HepG2 (cell line): ENCODE measurements around the gene GNAL. TPM values are rescaled to one million over a fixed set of nuclear protein-coding genes. Genes with fewer than 3 reads are reported as not detected.
A peak's percentile ranks its signal among the peaks of the same experiment; 100 is the strongest.

ENCODE experiments used
- ASH2L ChIP-seq: fragments of 300-600, 200-600 bp; sonication (generic); IDR thresholded peaks from 2 replicates; pipeline ENCODE4 v1.7.0; 2017; ENCODE audit warnings: low read depth, mild to moderate bottlenecking, moderate library complexity, mixed read lengths, low read length; ENCODE audit not compliant: insufficient read length
- GABPB1 ChIP-seq: IDR thresholded peaks from 2 replicates; pipeline ENCODE4 v1.6.1; 2016; ENCODE audit warnings: mild to moderate bottlenecking, missing genetic modification reagents, moderate library complexity, missing compliant biosample characterization
- GATAD2A ChIP-seq: IDR thresholded peaks from 2 replicates; pipeline ENCODE4 v1.6.1; 2016
- HNF4A ChIP-seq: sonication (generic); formaldehyde crosslinking; IDR thresholded peaks from 2 replicates; pipeline ENCODE4 v1.4.0; 2020; ENCODE audit warnings: missing genetic modification reagents
- KAT8 ChIP-seq: IDR thresholded peaks from 2 replicates; pipeline ENCODE4 v1.6.1; 2016; ENCODE audit warnings: missing genetic modification reagents, missing compliant biosample characterization
- NONO ChIP-seq, 2 experiments: fragments of 450-650 bp in 1 of 2; sonication (generic) in 1 of 2; formaldehyde crosslinking in 1 of 2; IDR thresholded peaks in 1 of 2; conservative IDR thresholded peaks in 1 of 2; 2 replicates each; pipeline versions ENCODE4 v1.6.1 to v1.8.0; 2017 to 2022; ENCODE audit warnings: mild to moderate bottlenecking in 1 of 2, missing genetic modification reagents in 1 of 2, moderate library complexity in 1 of 2
- SP5 ChIP-seq: IDR thresholded peaks from 2 replicates; pipeline ENCODE4 v1.6.1; 2016; ENCODE audit warnings: low read depth, borderline replicate concordance
- THAP11 ChIP-seq: IDR thresholded peaks from 2 replicates; pipeline ENCODE4 v1.6.1; 2016; ENCODE audit warnings: missing biosample characterization, missing genetic modification reagents
- ZBTB38 ChIP-seq: sonication (generic); formaldehyde crosslinking; IDR thresholded peaks from 2 replicates; pipeline ENCODE4 v1.5.1; 2020; ENCODE audit warnings: mild to moderate bottlenecking, missing genetic modification reagents
- ZBTB43 ChIP-seq: sonication (generic); formaldehyde crosslinking; conservative IDR thresholded peaks from 2 replicates; pipeline ENCODE4 v1.4.0; 2020; ENCODE audit warnings: missing genetic modification reagents
- polyA plus RNA-seq, 8 experiments: library from polyadenylated mRNA; depleted of rRNA in 3 of 8; stranded (reverse) in 7 of 8; unstranded in 1 of 8; fragments of >200 nt; fragmentation: Illumina TruSeq in 4 of 8; extraction: Trizol in 4 of 8; gene quantifications; 2 replicates each; pipeline versions ENCODE4 v1.2.1 to v1.2.3, GENCODE V29; 2011 to 2016; ENCODE audit warnings: low read depth in 4 of 8, missing spikeins in 1 of 8, mixed read lengths in 1 of 8; ENCODE audit not compliant: insufficient read depth in 1 of 8
- total RNA-seq, 5 experiments: library from RNA; depleted of rRNA; stranded (reverse); fragments of >200 nt; fragmentation: Illumina TruSeq; extraction: Trizol; gene quantifications; 2 replicates each; pipeline ENCODE4 v1.2.3, GENCODE V29; 2016; ENCODE audit warnings: low read depth in 1 of 5
- TF ChIP-seq, protein P1 (sequence below): sonication (generic); formaldehyde crosslinking; IDR thresholded peaks from 2 replicates; pipeline ENCODE4 v1.5.1; 2020; ENCODE audit warnings: mild to moderate bottlenecking, missing genetic modification reagents, moderate library complexity

GNAL gene
- total and polyA plus RNA-seq, 2 of the 13 experiments (the other 11 are each of a cell fraction or from before 2014, with no cell fraction given): 0.87 to 1.4 TPM

- TF ChIP-seq THAP11 (peak; percentile 14; the same call in 1 of the 2 replicates), GABPB1 (CRISPR knock-in tag) (peak; percentile 24; the same call in 1 of the 2 replicates), NONO (IDR thresholded peaks at IDR 0.05) (no peak), NONO (CRISPR knock-in tag; conservative IDR thresholded peaks at IDR 0.05) (no peak), SP5 (CRISPR knock-in tag) (peak; percentile 46; the same call in 1 of the 2 replicates), HNF4A (peak; percentile 78), ZBTB43 (CRISPR knock-in tag) (no peak), KAT8 (CRISPR knock-in tag) (0 out of 2 replicates have a peak, but pooled peaks have one; percentile 22), GATAD2A (CRISPR knock-in tag) (peak; percentile 70), ZBTB38 (CRISPR knock-in tag) (peak; percentile 62), ASH2L (peak; percentile 48)
- TF ChIP-seq, protein P1, sequence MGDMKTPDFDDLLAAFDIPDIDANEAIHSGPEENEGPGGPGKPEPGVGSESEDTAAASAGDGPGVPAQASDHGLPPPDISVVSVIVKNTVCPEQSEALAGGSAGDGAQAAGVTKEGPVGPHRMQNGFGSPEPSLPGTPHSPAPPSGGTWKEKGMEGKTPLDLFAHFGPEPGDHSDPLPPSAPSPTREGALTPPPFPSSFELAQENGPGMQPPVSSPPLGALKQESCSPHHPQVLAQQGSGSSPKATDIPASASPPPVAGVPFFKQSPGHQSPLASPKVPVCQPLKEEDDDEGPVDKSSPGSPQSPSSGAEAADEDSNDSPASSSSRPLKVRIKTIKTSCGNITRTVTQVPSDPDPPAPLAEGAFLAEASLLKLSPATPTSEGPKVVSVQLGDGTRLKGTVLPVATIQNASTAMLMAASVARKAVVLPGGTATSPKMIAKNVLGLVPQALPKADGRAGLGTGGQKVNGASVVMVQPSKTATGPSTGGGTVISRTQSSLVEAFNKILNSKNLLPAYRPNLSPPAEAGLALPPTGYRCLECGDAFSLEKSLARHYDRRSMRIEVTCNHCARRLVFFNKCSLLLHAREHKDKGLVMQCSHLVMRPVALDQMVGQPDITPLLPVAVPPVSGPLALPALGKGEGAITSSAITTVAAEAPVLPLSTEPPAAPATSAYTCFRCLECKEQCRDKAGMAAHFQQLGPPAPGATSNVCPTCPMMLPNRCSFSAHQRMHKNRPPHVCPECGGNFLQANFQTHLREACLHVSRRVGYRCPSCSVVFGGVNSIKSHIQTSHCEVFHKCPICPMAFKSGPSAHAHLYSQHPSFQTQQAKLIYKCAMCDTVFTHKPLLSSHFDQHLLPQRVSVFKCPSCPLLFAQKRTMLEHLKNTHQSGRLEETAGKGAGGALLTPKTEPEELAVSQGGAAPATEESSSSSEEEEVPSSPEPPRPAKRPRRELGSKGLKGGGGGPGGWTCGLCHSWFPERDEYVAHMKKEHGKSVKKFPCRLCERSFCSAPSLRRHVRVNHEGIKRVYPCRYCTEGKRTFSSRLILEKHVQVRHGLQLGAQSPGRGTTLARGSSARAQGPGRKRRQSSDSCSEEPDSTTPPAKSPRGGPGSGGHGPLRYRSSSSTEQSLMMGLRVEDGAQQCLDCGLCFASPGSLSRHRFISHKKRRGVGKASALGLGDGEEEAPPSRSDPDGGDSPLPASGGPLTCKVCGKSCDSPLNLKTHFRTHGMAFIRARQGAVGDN (CRISPR knock-in tag): peak; percentile 65
These were observed 196.3 kb downstream of the GNAL start (continued) for GRCh38 chr18:11885278-11885947.
